Stimulated activated CD4-positive, alpha-beta T cell treated with anti-CD3 and anti-CD28 coated beads, TNF-alpha, amount 100 ng/mL, for 1 hour (primary cell): ENCODE data around the gene NFIA.
"Not testable (repeated sequence)": the region's sequence is repeated elsewhere in the genome, so short reads cannot be mapped to it uniquely, and the experiment has no call there.

Source experiments
- DNase-seq, 3 donors: peaks; one replicate each; pipeline ENCODE4 v3.0.0-alpha.2; 2020; ENCODE audit warnings: low read depth in 3 of 3, low spot score in 1 of 3

The NFIA gene

GRCh38 chr1:61447106-61447967 lies 365.0 kb downstream of the NFIA start:
- DNase-seq: no peak

- no peak for DNase-seq
Measured at GRCh38 chr1:61447968-61448430, 365.6 kb downstream of the NFIA start.

- DNase-seq: no peak
Measured at GRCh38 chr1:61448914-61449313, 366.6 kb downstream of the NFIA start.

- no peak for DNase-seq
Measured at GRCh38 chr1:61449410-61449809, 367.0 kb downstream of the NFIA start.

GRCh38 chr1:61450454-61450853 lies 368.1 kb downstream of the NFIA start:
- DNase-seq: no peak

- no peak for DNase-seq
Measured at GRCh38 chr1:61450872-61451571, 368.7 kb downstream of the NFIA start.

GRCh38 chr1:61451572-61451968 lies 369.2 kb downstream of the NFIA start:
- DNase-seq: no peak

- DNase-seq: no peak
Measured at GRCh38 chr1:61452176-61453035, 370.0 kb downstream of the NFIA start.

GRCh38 chr1:61453111-61453961 lies 371.0 kb downstream of the NFIA start:
- peak; percentile 9 to 31 (median 29) for DNase-seq

GRCh38 chr1:61455400-61455799 lies 373.0 kb downstream of the NFIA start:
- no peak for DNase-seq

GRCh38 chr1:61457526-61458040 lies 375.2 kb downstream of the NFIA start:
- no peak for DNase-seq

GRCh38 chr1:61459345-61459744 lies 377.0 kb downstream of the NFIA start:
- no peak for DNase-seq

- DNase-seq: no peak
Measured at GRCh38 chr1:61460191-61460590, 377.8 kb downstream of the NFIA start.

GRCh38 chr1:61461406-61462384 lies 379.3 kb downstream of the NFIA start:
- no peak for DNase-seq

GRCh38 chr1:61462628-61463027 lies 380.3 kb downstream of the NFIA start:
- DNase-seq: no peak

- no peak for DNase-seq
Measured at GRCh38 chr1:61463220-61463619, 380.9 kb downstream of the NFIA start.

- DNase-seq: not testable (repeated sequence)
Measured at GRCh38 chr1:61467836-61468235, 385.5 kb downstream of the NFIA start.

- DNase-seq: no peak
Measured at GRCh38 chr1:61469365-61469764, 387.0 kb downstream of the NFIA start.

GRCh38 chr1:61472876-61473275 lies 390.5 kb downstream of the NFIA start:
- DNase-seq: no peak
